GM12878 (cell line): Measurements from ENCODE around the gene CDH18. TPM values are rescaled to one million over a fixed set of nuclear protein-coding genes. Genes with fewer than 3 reads are reported as not detected.

ENCODE experiments used
- ATAC-seq: fragments of 200-7000 bp; cut with Tn5 transposase; 3 replicates; pipeline ENCODE4 v1.9.1; 2020; ENCODE audit warnings: mild to moderate bottlenecking, moderate library complexity
- BruUV-seq: library from RNA; stranded (reverse); fragments of 400-500 nt; replicated peaks from 2 replicates; lab custom pipeline; 2021; lab: Mats Ljungman, UMichigan
- CTCF ChIA-PET: fragments of 300-600 bp; sonication (Branson Sonifier 250); formaldehyde crosslinking; extraction: SDS; loops from one replicate; lab custom pipeline; 2021; ENCODE audit warnings: inconsistent platforms; lab: Yijun Ruan, JAX
- POLR2A ChIA-PET: fragments of 350-600 bp; formaldehyde crosslinking; extraction: SDS; loops from one replicate; lab custom pipeline; 2021; ENCODE audit warnings: inconsistent platforms; lab: Charles Lee
- RAD21 ChIA-PET: fragments of 300-600 bp; sonication (Branson Sonifier 250); formaldehyde crosslinking; loops from one replicate; lab custom pipeline; 2023; ENCODE audit warnings: antibody characterized with exemption; ENCODE audit not compliant: unreplicated experiment; lab: Charles Lee
- SMC1A ChIA-PET: fragments of 300-600 bp; sonication (Branson Sonifier 250); formaldehyde crosslinking; loops from one replicate; lab custom pipeline; 2023; ENCODE audit not compliant: unreplicated experiment, uncharacterized antibody; lab: Charles Lee
- DNase-seq: peaks from one replicate; pipeline ENCODE4 v3.0.0-alpha.2; 2011; ENCODE audit warnings: low read depth, low spot score
- FAIRE-seq: peaks from 3 replicates; lab custom pipeline; 2011; peaks lifted over from hg19 to GRCh38; lab: Jason Lieb, UNC
- H2AFZ ChIP-seq: 2 replicates; pipeline ENCODE4 v1.6.0; 2011; ENCODE audit warnings: low read depth, low read length, control low read depth; ENCODE audit not compliant: control insufficient read depth
- H3K27ac ChIP-seq: 2 replicates; pipeline ENCODE4 v1.5.1; 2011; ENCODE audit warnings: control low read depth; ENCODE audit not compliant: control insufficient read depth, insufficient read depth
- H3K27me3 ChIP-seq, 2 experiments: replicated peaks in 1 of 2; 2 replicates each; pipeline versions ENCODE4 v1.6.0 to v1.6.1; 2011; ENCODE audit warnings: low read length in 1 of 2; ENCODE audit not compliant: control insufficient read depth in 2 of 2, insufficient read depth in 2 of 2
- H3K36me3 ChIP-seq, 2 experiments: 2 replicates each; pipeline ENCODE4 v1.5.1; 2011; ENCODE audit warnings: low read length in 1 of 2; ENCODE audit not compliant: control insufficient read depth in 2 of 2, insufficient read depth in 2 of 2
- H3K4me1 ChIP-seq: 2 replicates; pipeline ENCODE4 v1.6.1; 2011; ENCODE audit warnings: mild to moderate bottlenecking, low read length, moderate library complexity, mixed read lengths; ENCODE audit not compliant: control insufficient read depth, insufficient read depth
- H3K4me2 ChIP-seq: 2 replicates; pipeline ENCODE4 v1.6.0; 2011; ENCODE audit warnings: control low read depth; ENCODE audit not compliant: control insufficient read depth, insufficient read depth
- H3K4me3 ChIP-seq: fragments of 200-600 bp; sonication (generic); 2 replicates; pipeline ENCODE4 v1.5.1; 2016
- H3K79me2 ChIP-seq: 2 replicates; pipeline ENCODE4 v1.6.0; 2011; ENCODE audit warnings: low read length; ENCODE audit not compliant: control insufficient read depth, insufficient read depth
- H3K9ac ChIP-seq: 2 replicates; pipeline ENCODE4 v1.8.0; 2011; ENCODE audit warnings: low read length, control low read depth, mixed read lengths; ENCODE audit not compliant: control insufficient read depth, insufficient read depth
- H3K9me3 ChIP-seq: replicated peaks from 3 replicates; pipeline ENCODE4 v1.5.1; 2011; ENCODE audit warnings: mild to moderate bottlenecking, low read length; ENCODE audit not compliant: control insufficient read depth, insufficient read depth
- H4K20me1 ChIP-seq: 2 replicates; pipeline ENCODE4 v1.6.0; 2011; ENCODE audit not compliant: control insufficient read depth, insufficient read depth
- ATF7 ChIP-seq: fragments of 450-650 bp; IDR thresholded peaks from 2 replicates; pipeline ENCODE4 v1.6.1; 2016; ENCODE audit warnings: low read depth, mild to moderate bottlenecking
- ESRRA ChIP-seq: IDR thresholded peaks from 2 replicates; pipeline ENCODE4 v1.6.1; 2012; ENCODE audit warnings: mild to moderate bottlenecking, low read length, improper control_type of control experiment
- HDGF ChIP-seq: fragments of 450-650 bp; IDR thresholded peaks from 2 replicates; pipeline ENCODE4 v1.6.1; 2016; ENCODE audit warnings: antibody characterized with exemption
- IKZF2 ChIP-seq, 2 experiments: fragments of 450-650 bp; IDR thresholded peaks; 2 replicates each; pipeline ENCODE4 v1.6.1; 2017; ENCODE audit warnings: mild to moderate bottlenecking in 2 of 2, moderate library complexity in 2 of 2
- IRF3 ChIP-seq: fragments of 450-650 bp; IDR thresholded peaks from 2 replicates; pipeline ENCODE4 v1.6.1; 2014; ENCODE audit warnings: mild to moderate bottlenecking
- NFYB ChIP-seq: IDR thresholded peaks from 2 replicates; pipeline ENCODE4 v1.6.1; 2011; ENCODE audit warnings: low read depth, mild to moderate bottlenecking, low read length, improper control_type of control experiment, moderate library complexity; ENCODE audit not compliant: insufficient read depth
- PBX3 ChIP-seq: IDR thresholded peaks from 2 replicates; pipeline ENCODE4 v1.6.1; 2011; ENCODE audit warnings: mild to moderate bottlenecking, low read depth, low read length, moderate library complexity; ENCODE audit not compliant: insufficient replicate concordance
- PML ChIP-seq: IDR thresholded peaks from 2 replicates; pipeline ENCODE4 v1.6.1; 2012; ENCODE audit warnings: low read length, inconsistent platforms
- POU2F2 ChIP-seq: IDR thresholded peaks from 3 replicates; pipeline ENCODE4 v1.6.1; 2011; ENCODE audit warnings: low read depth, mild to moderate bottlenecking, low read length, borderline replicate concordance
- SIN3A ChIP-seq: IDR thresholded peaks from 2 replicates; pipeline ENCODE4 v1.6.1; 2012; ENCODE audit warnings: low read depth, low read length, improper control_type of control experiment
- SKIL ChIP-seq: fragments of 450-650 bp; IDR thresholded peaks from 2 replicates; pipeline ENCODE4 v1.6.1; 2017; ENCODE audit warnings: mild to moderate bottlenecking, low read depth, inconsistent platforms; ENCODE audit not compliant: poor library complexity, severe bottlenecking
- WGBS: methylation state at CpG from one replicate; pipeline ENCODE4 v1.1.6; 2016; ENCODE audit warnings: low lambda C conversion rate; ENCODE audit not compliant: insufficient replicate concordance, insufficient coverage; ENCODE audit errors: missing lambda C conversion rate; 5-methylcytosine and 5-hydroxymethylcytosine counted together
- in situ Hi-C: fragments of 300-500 bp; cut with MboI; formaldehyde crosslinking; loops from 9 replicates; pipeline ENCODE4 v1.14.3; 2018; ENCODE audit warnings: mixed read lengths
- intact Hi-C: fragments of 100-400 bp; cut with micrococcal nuclease; formaldehyde crosslinking; loops from one replicate; pipeline ENCODE4 v1.14.2; 2022; ENCODE audit not compliant: unreplicated experiment
- polyA plus RNA-seq, 11 experiments: library from polyadenylated mRNA; depleted of rRNA in 4 of 11; unstranded in 6 of 11; stranded (reverse) in 5 of 11; fragments of >200 nt; fragmentation: Nextera tagmentation in 4 of 11; fragmentation: Illumina TruSeq in 1 of 11; extraction: Ambion mirVana in 4 of 11; extraction: Trizol in 1 of 11; gene quantifications; 1 replicate in 1 of 11; 2 replicates in 10 of 11; pipeline versions ENCODE4 v1.2.1 to v1.2.3, GENCODE V29; 2011 to 2016; ENCODE audit warnings: inconsistent platforms in 2 of 11, missing spikeins in 2 of 11, low read depth in 1 of 11
- total RNA-seq, 4 experiments: library from RNA; depleted of rRNA in 3 of 4; stranded (reverse); fragments of >200 nt in 3 of 4; fragmentation: Illumina TruSeq in 1 of 4; extraction: Trizol in 1 of 4; gene quantifications; 2 replicates each; pipeline versions ENCODE4 v1.2.1 to v1.2.3, GENCODE V29; 2013 to 2021

Gene CDH18
- total and polyA plus RNA-seq, 10 of the 15 experiments (the other 5 are each of a cell fraction or from before 2014, with no cell fraction given): 0.41 TPM; not detected in 9

GRCh38 chr5:19927170-19927569 is 60.8 kb downstream of the CDH18 start (continued):
- TF ChIP-seq SKIL (no peak), ESRRA (no peak)
- TF ChIP-seq, all 136 proteins: peak for 0

- ATAC-seq (no peak), DNase-seq (no peak), FAIRE-seq (no peak)
- no peak overlapping the region for H2AFZ ChIP-seq
- H3K4me3 ChIP-seq: no peak overlapping the region
- H3K27me3 ChIP-seq: no peaks in the 10 kb centered on the region
- no peak overlapping the region for H3K9ac ChIP-seq
- H4K20me1 ChIP-seq: no peaks in the 10 kb centered on the region
- no peaks in the 10 kb centered on the region for H3K4me1 ChIP-seq
- H3K9me3 ChIP-seq: no peaks in the 10 kb centered on the region
- no TSS peak for BruUV-seq
- H3K27ac ChIP-seq: no peak overlapping the region
- intact Hi-C loops: no loop called here
- POLR2A ChIA-PET: no interaction called here
- SMC1A ChIA-PET: interaction anchor here (0.9 to 1.2 kb wide), 2 partner anchors 51 to 101 kb away, joined by 3 read pairs; no protein-coding TSS in a partner anchor
- TF ChIP-seq NFYB (no peak), PML (no peak), IKZF2 (IDR thresholded peaks at IDR 0.05) (no peak), SIN3A (no peak), ATF7 (no peak), HDGF (no peak), PBX3 (no peak), POU2F2 (no peak), IRF3 (no peak)
- no peaks in the 10 kb centered on the region for H3K36me3 ChIP-seq
- in situ Hi-C loops: no loop called here
- H3K79me2 ChIP-seq: no peaks in the 10 kb centered on the region
- 66% methylated on average over 3 of the region's 3 CpGs for WGBS
- no peak overlapping the region for H3K4me2 ChIP-seq
- RAD21 ChIA-PET: interaction anchor here (1.1 kb wide), 1 partner anchor 12 kb away, joined by 6 read pairs; no protein-coding TSS in a partner anchor
- CTCF ChIA-PET: interaction anchor here (0.5 to 0.6 kb wide), 2 partner anchors 48 to 310 kb away, joined by 3 read pairs; no protein-coding TSS in a partner anchor
Observed at GRCh38 chr5:19923742-19924141, 64.3 kb downstream of the CDH18 start.
